T47D (cell line): ENCODE measurements around the gene OTOP3.

ENCODE experiments used
- DNase-seq, 2 experiments: peaks; one replicate each; pipeline versions ENCODE4 v3.0.0 to v3.0.0-alpha.2; 2011 to 2012; ENCODE audit warnings: low read depth in 1 of 2, low spot score in 1 of 2
- JUND ChIP-seq: IDR thresholded peaks from 2 replicates; pipeline ENCODE4 v1.6.1; 2012; ENCODE audit warnings: low read depth
- in situ Hi-C: cut with HindIII; loops from 2 replicates; pipeline ENCODE4 v1.10.0; 2016; ENCODE audit warnings: low sequenced_read_pairs, low pct_unique_long_range_greater_than_20kb

The OTOP3 gene

DNA sequence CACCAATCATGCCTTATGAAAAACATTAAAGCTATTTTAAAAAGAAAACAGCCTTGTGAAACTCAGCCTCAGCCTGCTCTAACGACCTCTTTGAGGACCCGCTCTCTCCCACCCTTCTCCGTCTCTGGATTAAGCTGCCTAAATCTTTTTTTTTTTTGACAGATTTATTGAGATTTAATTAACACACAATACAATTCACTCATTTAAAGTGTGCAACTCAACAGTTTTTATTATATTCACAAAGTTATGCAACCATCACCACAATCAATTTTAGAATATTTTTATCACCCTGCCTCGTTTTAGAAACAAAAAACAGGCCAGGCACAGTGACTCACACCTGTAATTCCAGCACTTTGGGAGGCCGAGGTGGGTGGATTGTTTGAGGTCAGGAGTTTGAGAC is 60.1 kb downstream of the OTOP3 start:
- in situ Hi-C loops: no loop called here
- no peak for DNase-seq
- TF ChIP-seq JUND: no peak

DNA sequence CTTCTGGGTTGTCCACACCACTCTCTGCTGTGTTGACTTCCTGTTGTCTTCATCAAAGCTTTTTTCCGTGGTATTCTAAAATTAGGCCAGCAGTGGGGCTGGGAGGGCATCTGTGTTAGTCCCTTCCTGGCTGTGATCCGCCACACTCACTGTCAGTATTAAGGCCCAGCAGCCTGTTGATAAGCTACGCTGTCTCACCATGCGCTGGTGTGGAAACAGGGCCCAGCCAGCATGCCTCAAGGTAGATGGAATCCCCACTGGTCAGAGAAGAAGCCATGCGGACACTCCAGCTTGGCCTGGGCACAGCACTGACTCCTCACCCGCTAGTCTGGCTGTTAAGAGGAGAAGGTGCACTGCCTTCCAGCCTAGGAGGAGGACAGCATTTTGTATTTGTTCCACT is 63.1 kb downstream of the OTOP3 start:
- DNase-seq: no peak
- TF ChIP-seq JUND: no peak

DNA sequence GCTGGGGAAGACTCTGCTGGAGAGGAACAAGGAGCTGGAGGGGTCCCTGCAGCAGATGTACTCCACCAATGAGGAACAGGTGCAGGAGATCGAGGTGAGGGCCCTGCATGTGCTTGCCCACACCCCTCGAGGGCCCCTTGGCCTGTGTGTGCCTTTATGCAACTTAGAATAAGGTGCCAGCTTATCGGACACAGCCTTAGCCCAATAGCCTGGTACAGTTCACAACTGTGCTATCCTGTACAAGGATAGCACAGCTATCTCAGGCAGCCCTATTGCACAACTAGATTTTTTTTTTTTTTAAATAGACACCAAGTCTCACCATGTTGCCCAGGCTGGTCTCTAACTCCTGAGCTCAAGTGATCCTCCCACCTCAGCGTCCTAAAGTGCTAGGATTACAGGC is 63.8 kb downstream of the OTOP3 start:
- no peak for DNase-seq
- in situ Hi-C loops: no loop called here
- TF ChIP-seq JUND: no peak

More for the DNA sequence above, 63.1 kb downstream of the OTOP3 start:
- in situ Hi-C loops: no loop called here
